Sigmoid colon (tissue), 4 donors: Measurements from ENCODE around the gene KCNN1.

Experiments
- POLR2A ChIP-seq, 2 donors: fragments of 450-650 bp; IDR thresholded peaks; one replicate each; pipeline ENCODE4 v1.6.1; 2016; ENCODE audit warnings: antibody characterized with exemption in 2 of 2, mild to moderate bottlenecking in 2 of 2, moderate library complexity in 2 of 2
- POLR2AphosphoS5 ChIP-seq, 4 donors: sonication (generic); formaldehyde crosslinking; IDR thresholded peaks; one replicate each; pipeline ENCODE4 v1.6.1; 2017; ENCODE audit warnings: antibody characterized with exemption in 4 of 4
- TF ChIP-seq, protein P1 (sequence below), 4 experiments: fragments of 450-650 bp in 3 of 4; fragments of 200-600 bp in 1 of 4; IDR thresholded peaks; one replicate each; pipeline ENCODE4 v1.5.1; 2016 to 2019; ENCODE audit warnings: antibody characterized with exemption in 4 of 4, mild to moderate bottlenecking in 3 of 4, moderate library complexity in 2 of 4

DNA sequence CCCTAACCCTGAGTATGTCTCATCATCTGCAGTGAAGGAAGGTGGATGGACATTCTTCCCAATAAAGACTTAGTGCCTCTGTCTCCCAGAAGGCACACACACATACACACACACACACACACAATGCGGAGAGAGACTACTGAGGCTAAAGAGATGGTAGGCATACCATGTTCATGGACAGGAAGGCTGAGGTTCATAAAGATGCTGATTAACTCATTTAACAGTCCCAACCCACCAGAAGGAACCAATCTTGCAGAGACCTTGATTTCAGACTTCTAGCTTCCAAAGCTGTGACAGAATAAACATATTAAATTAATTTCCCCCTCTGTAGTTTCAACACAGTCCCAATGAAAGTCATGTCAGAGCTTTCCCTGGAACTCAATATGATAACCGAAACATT, 74.1 kb downstream of the KCNN1 start:
- TF ChIP-seq POLR2AphosphoS5 (IDR thresholded peaks at IDR 0.05) (no peak), POLR2A (IDR thresholded peaks at IDR 0.05) (no peak)
- TF ChIP-seq, protein P1, sequence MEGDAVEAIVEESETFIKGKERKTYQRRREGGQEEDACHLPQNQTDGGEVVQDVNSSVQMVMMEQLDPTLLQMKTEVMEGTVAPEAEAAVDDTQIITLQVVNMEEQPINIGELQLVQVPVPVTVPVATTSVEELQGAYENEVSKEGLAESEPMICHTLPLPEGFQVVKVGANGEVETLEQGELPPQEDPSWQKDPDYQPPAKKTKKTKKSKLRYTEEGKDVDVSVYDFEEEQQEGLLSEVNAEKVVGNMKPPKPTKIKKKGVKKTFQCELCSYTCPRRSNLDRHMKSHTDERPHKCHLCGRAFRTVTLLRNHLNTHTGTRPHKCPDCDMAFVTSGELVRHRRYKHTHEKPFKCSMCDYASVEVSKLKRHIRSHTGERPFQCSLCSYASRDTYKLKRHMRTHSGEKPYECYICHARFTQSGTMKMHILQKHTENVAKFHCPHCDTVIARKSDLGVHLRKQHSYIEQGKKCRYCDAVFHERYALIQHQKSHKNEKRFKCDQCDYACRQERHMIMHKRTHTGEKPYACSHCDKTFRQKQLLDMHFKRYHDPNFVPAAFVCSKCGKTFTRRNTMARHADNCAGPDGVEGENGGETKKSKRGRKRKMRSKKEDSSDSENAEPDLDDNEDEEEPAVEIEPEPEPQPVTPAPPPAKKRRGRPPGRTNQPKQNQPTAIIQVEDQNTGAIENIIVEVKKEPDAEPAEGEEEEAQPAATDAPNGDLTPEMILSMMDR (IDR thresholded peaks at IDR 0.05), result no peak
